ENCODE data around the gene OR4X2. TPM values are rescaled to one million over a fixed set of nuclear protein-coding genes. Genes with fewer than 3 reads are reported as not detected.

OR4X2 gene
- total RNA-seq, 1 donor from 2014 or later = not detected

- no peak for DNase-seq (ENCODE audit: low spot score)
- Mint-ChIP-seq H3K9me3 (ENCODE audit: unreplicated experiment) (peaks cover 55% of the 10 kb centered on the region), H3K4me3 (ENCODE audit: unreplicated experiment) (no peak overlapping the region), H3K27ac (ENCODE audit: unreplicated experiment) (no peak overlapping the region), H3K4me1 (ENCODE audit: unreplicated experiment) (no peaks in the 10 kb centered on the region), H3K27me3 (ENCODE audit: unreplicated experiment) (peaks cover 1% of the 10 kb centered on the region), H3K36me3 (ENCODE audit: low read depth, unreplicated experiment) (peaks cover 4% of the 10 kb centered on the region)
- TF ChIP-seq, protein P1, sequence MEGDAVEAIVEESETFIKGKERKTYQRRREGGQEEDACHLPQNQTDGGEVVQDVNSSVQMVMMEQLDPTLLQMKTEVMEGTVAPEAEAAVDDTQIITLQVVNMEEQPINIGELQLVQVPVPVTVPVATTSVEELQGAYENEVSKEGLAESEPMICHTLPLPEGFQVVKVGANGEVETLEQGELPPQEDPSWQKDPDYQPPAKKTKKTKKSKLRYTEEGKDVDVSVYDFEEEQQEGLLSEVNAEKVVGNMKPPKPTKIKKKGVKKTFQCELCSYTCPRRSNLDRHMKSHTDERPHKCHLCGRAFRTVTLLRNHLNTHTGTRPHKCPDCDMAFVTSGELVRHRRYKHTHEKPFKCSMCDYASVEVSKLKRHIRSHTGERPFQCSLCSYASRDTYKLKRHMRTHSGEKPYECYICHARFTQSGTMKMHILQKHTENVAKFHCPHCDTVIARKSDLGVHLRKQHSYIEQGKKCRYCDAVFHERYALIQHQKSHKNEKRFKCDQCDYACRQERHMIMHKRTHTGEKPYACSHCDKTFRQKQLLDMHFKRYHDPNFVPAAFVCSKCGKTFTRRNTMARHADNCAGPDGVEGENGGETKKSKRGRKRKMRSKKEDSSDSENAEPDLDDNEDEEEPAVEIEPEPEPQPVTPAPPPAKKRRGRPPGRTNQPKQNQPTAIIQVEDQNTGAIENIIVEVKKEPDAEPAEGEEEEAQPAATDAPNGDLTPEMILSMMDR (IDR thresholded peaks at IDR 0.05; ENCODE audit: unreplicated experiment) = no peak
Measured at GRCh38 chr11:48237727-48238126, 7.2 kb upstream of the OR4X2 start.

GRCh38 chr11:48242501-48242900 is 2.4 kb upstream of the OR4X2 start:
- Mint-ChIP-seq H3K36me3 (ENCODE audit: low read depth, unreplicated experiment) (peaks cover 22% of the 10 kb centered on the region), H3K27me3 (ENCODE audit: unreplicated experiment) (peaks cover 5% of the 10 kb centered on the region), H3K4me3 (ENCODE audit: unreplicated experiment) (no peak overlapping the region), H3K27ac (ENCODE audit: unreplicated experiment) (no peak overlapping the region), H3K4me1 (ENCODE audit: unreplicated experiment) (no peaks in the 10 kb centered on the region), H3K9me3 (ENCODE audit: unreplicated experiment) (peaks cover 56% of the 10 kb centered on the region)
- DNase-seq (ENCODE audit: low spot score) = no peak
- TF ChIP-seq, protein P1 (IDR thresholded peaks at IDR 0.05; ENCODE audit: unreplicated experiment) = no peak

- TF ChIP-seq, protein P1 (IDR thresholded peaks at IDR 0.05; ENCODE audit: unreplicated experiment) = no peak
- Mint-ChIP-seq H3K4me1 (ENCODE audit: unreplicated experiment) (no peaks in the 10 kb centered on the region), H3K27ac (ENCODE audit: unreplicated experiment) (no peak overlapping the region), H3K4me3 (ENCODE audit: unreplicated experiment) (no peak overlapping the region), H3K9me3 (ENCODE audit: unreplicated experiment) (peaks cover 29% of the 10 kb centered on the region), H3K36me3 (ENCODE audit: low read depth, unreplicated experiment) (peaks cover 10% of the 10 kb centered on the region), H3K27me3 (ENCODE audit: unreplicated experiment) (peaks cover 5% of the 10 kb centered on the region)
- no peak for DNase-seq (ENCODE audit: low spot score)
Measured at GRCh38 chr11:48248902-48249301, 4.0 kb downstream of the OR4X2 start.

- Mint-ChIP-seq H3K9me3 (ENCODE audit: unreplicated experiment) (peaks cover 48% of the 10 kb centered on the region), H3K27ac (ENCODE audit: unreplicated experiment) (no peak overlapping the region), H3K27me3 (ENCODE audit: unreplicated experiment) (peaks cover 1% of the 10 kb centered on the region), H3K4me3 (ENCODE audit: unreplicated experiment) (no peak overlapping the region), H3K4me1 (ENCODE audit: unreplicated experiment) (no peaks in the 10 kb centered on the region), H3K36me3 (ENCODE audit: low read depth, unreplicated experiment) (peaks cover 20% of the 10 kb centered on the region)
- DNase-seq (ENCODE audit: low spot score) = no peak
- TF ChIP-seq, protein P1 (IDR thresholded peaks at IDR 0.05; ENCODE audit: unreplicated experiment) = no peak
Measured at GRCh38 chr11:48261600-48261999, 16.7 kb downstream of the OR4X2 start.

DNA sequence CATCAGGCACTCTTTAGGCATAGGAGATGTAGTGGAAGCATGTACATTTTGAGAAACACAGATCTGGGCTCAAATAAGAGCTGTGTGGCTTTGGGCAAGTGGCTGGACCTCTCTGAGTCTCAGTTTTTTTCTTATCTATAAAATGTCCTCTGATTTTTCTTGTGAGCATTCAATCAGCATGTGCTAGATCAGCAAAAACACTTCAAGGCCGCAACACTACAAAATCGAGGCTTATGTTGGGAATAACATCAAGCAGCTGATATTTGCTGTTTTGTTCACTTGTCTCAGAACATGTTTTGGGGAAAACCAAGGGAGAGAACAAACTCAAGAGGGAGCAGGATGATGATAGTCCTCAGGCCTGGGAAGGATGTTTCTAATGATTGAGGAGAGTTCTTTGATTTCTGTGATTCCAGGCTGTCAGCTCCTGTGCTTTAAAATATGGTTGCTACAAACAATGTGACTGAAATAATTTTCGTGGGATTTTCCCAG is 18.6 kb downstream of the OR4X2 start, which contains the start of gene OR4X1:
Gene OR4X1 (plus strand): TSS at position 439 of the 489 bp plus-strand sequence. CDS start 0 bp downstream, at position 439.
- Mint-ChIP-seq H3K27me3 (ENCODE audit: unreplicated experiment) (peaks cover 1% of the 10 kb centered on the region), H3K9me3 (ENCODE audit: unreplicated experiment) (peaks cover 37% of the 10 kb centered on the region), H3K4me3 (ENCODE audit: unreplicated experiment) (no peak within 1 kb of the TSS), H3K27ac (ENCODE audit: unreplicated experiment) (no peak within 1 kb of the TSS), H3K4me1 (ENCODE audit: unreplicated experiment) (no peaks in the 10 kb centered on the region), H3K36me3 (ENCODE audit: low read depth, unreplicated experiment) (peaks cover 18% of the 10 kb centered on the region)
- TF ChIP-seq, protein P1 (IDR thresholded peaks at IDR 0.05; ENCODE audit: unreplicated experiment) = no peak
- DNase-seq (ENCODE audit: low spot score) = no peak

All from endothelial cell (in vitro differentiated cells).